ENCODE results near the gene MINDY4. TPM values are rescaled to one million over a fixed set of nuclear protein-coding genes. Genes with fewer than 3 reads are reported as not detected.
A peak's percentile ranks its signal among the peaks of the same experiment; 100 is the strongest.

MINDY4 gene
- total and polyA plus RNA-seq, 2 of the 8 experiments (the other 6 are each of a cell fraction or from before 2014, with no cell fraction given) = 1.3 to 3.6 TPM

GRCh38 chr7:30852308-30852684 is 81.1 kb downstream of the MINDY4 start:
- TF ChIP-seq ATF2 (IDR thresholded peaks at IDR 0.05; ENCODE audit: low read length) = no peak
- no peak for FAIRE-seq
- POLR2A ChIA-PET (ENCODE audit: partially characterized antibody) = interaction anchor here (0.6 kb wide), 1 partner anchor 37 kb away, joined by 3 read pairs; no protein-coding TSS in a partner anchor

More at GRCh38 chr7:30852308-30852684, 81.1 kb downstream of the MINDY4 start:
- Histone ChIP-seq H3K18ac (ENCODE audit: extremely low read depth, low read length) (0 out of 2 replicates have a peak overlapping the region, but pooled peaks have one; percentile 48), H4K91ac (replicated peaks; ENCODE audit: insufficient read length, low read length) (no peak overlapping the region), H3K9me3 (ENCODE audit: insufficient read depth in 2 of 2, low read depth in 1 of 2, low read length in 1 of 2) (no peaks in the 10 kb centered on the region), H2BK20ac (ENCODE audit: low read length) (no peak overlapping the region), H3K27me3 (replicated peaks in 1 of 4; ENCODE audit: control insufficient read depth in 3 of 4, extremely low read depth in 1 of 4, insufficient read depth in 3 of 4, low read length in 3 of 4) (no peaks in the 10 kb centered on the region), H2BK15ac (ENCODE audit: low read length) (no peak overlapping the region), H3K79me2 (ENCODE audit: control insufficient read depth in 1 of 2, insufficient read depth in 2 of 2, low read length in 2 of 2) (no peaks in the 10 kb centered on the region), H3K27ac (ENCODE audit: low read depth, low read length) (no peak overlapping the region), H4K20me1 (replicated peaks in 1 of 2; ENCODE audit: control insufficient read depth in 1 of 2, insufficient read depth in 2 of 2, low read length in 2 of 2) (no peaks in the 10 kb centered on the region), H3K14ac (ENCODE audit: insufficient read length) (no peak overlapping the region), H2BK120ac (replicated peaks; ENCODE audit: low read depth, low read length) (no peak overlapping the region), H3K23ac (ENCODE audit: insufficient read length) (no peak overlapping the region), H2AFZ (ENCODE audit: low read length) (no peak overlapping the region), H4K8ac (ENCODE audit: extremely low read depth, insufficient read depth, low read length) (no peak overlapping the region), H4K5ac (ENCODE audit: insufficient read length, low read depth, low read length) (no peak overlapping the region), H3K4me1 (replicated peaks in 1 of 4; ENCODE audit: control insufficient read depth in 3 of 4, insufficient read depth in 4 of 4, low read length in 3 of 4) (peaks cover 0 to 5% (median 0%) of the 10 kb centered on the region in 4 experiments; a peak in 2 of 7 replicates), H2AK5ac (ENCODE audit: low read depth, low read length) (no peak overlapping the region), H2BK12ac (ENCODE audit: low read depth, low read length) (no peak overlapping the region), H3K4me3 (ENCODE audit: extremely low read depth in 1 of 4, insufficient read depth in 2 of 4, low read depth in 3 of 4, low read length in 4 of 4) (no peak overlapping the region), H3K4ac (replicated peaks; ENCODE audit: insufficient read length, low read depth, low read length) (no peak overlapping the region), H3K56ac (replicated peaks; ENCODE audit: insufficient read length, low read depth, low read length) (no peak overlapping the region), H3K36me3 (ENCODE audit: control insufficient read depth in 2 of 4, insufficient read depth in 4 of 4, low read length in 3 of 4) (no peaks in the 10 kb centered on the region), H3K23me2 (ENCODE audit: low read depth, low read length) (no peaks in the 10 kb centered on the region), H3K4me2 (ENCODE audit: insufficient read depth in 1 of 2, low read depth in 2 of 2, low read length in 2 of 2) (no peak overlapping the region), H2BK5ac (ENCODE audit: low read depth, low read length) (no peak overlapping the region), H3K79me1 (ENCODE audit: low read depth, low read length) (no peaks in the 10 kb centered on the region), H3K9ac (replicated peaks in 1 of 4; ENCODE audit: extremely low read depth in 1 of 4, low read depth in 3 of 4, low read length in 3 of 4) (no peak overlapping the region)
- 72% methylated on average over 4 of the region's 4 CpGs; no CpG with 5 or more reads in 1 of the 2 experiments for WGBS, 2 experiments (ENCODE audit: extremely low coverage in 1 of 2, insufficient coverage in 1 of 2, insufficient read length in 1 of 2, insufficient replicate concordance in 2 of 2, low coverage in 1 of 2, low lambda C conversion rate in 2 of 2, missing lambda C conversion rate in 1 of 2)
- DNase-seq (ENCODE audit: low read depth in 1 of 2, low spot score in 2 of 2) = no peak
- CTCF ChIA-PET (ENCODE audit: partially characterized antibody) = interaction anchor here (0.9 to 1.5 kb wide), 5 partner anchors 8 to 128 kb away, joined by 3 to 5 read pairs (median 3); no protein-coding TSS in a partner anchor

Measured in H1 (cell line).